Keratinocyte (primary cell): ENCODE measurements around the gene SELENOP. TPM values are rescaled to one million over a fixed set of nuclear protein-coding genes. Genes with fewer than 3 reads are reported as not detected.

ENCODE experiments used
- DNase-seq: peaks from one replicate; pipeline ENCODE4 v3.0.0-alpha.2; 2011; ENCODE audit warnings: low read depth, missing footprints, low spot score
- FAIRE-seq: peaks from 2 replicates; lab custom pipeline; 2011; peaks lifted over from hg19 to GRCh38; lab: Jason Lieb, UNC
- H2AFZ ChIP-seq: 2 replicates; pipeline ENCODE4 v1.6.0; 2012; ENCODE audit warnings: low read length, control low read depth, inconsistent platforms; ENCODE audit not compliant: control insufficient read depth
- H3K27ac ChIP-seq: 2 replicates; pipeline ENCODE4 v1.5.1; 2011; ENCODE audit warnings: low read length; ENCODE audit not compliant: control insufficient read depth, insufficient read depth
- H3K27me3 ChIP-seq: 3 replicates; pipeline ENCODE4 v1.6.0; 2011; ENCODE audit warnings: low read length; ENCODE audit not compliant: control insufficient read depth, insufficient read depth; ENCODE audit errors: extremely low read depth
- H3K36me3 ChIP-seq, 2 experiments: 2 replicates in 1 of 2; 3 replicates in 1 of 2; pipeline ENCODE4 v1.5.1; 2011; ENCODE audit warnings: low read length in 2 of 2, mild to moderate bottlenecking in 1 of 2; ENCODE audit not compliant: control insufficient read depth in 2 of 2, insufficient read depth in 2 of 2; ENCODE audit errors: extremely low read depth in 1 of 2
- H3K4me1 ChIP-seq: 3 replicates; pipeline ENCODE4 v1.5.1; 2011; ENCODE audit warnings: low read length; ENCODE audit not compliant: control insufficient read depth, insufficient read depth; ENCODE audit errors: extremely low read depth
- H3K4me2 ChIP-seq: 3 replicates; pipeline ENCODE4 v1.6.0; 2011; ENCODE audit warnings: low read depth, low read length; ENCODE audit not compliant: control insufficient read depth, insufficient read depth; ENCODE audit errors: extremely low read depth
- H3K4me3 ChIP-seq, 3 experiments: fragments of 200-600 bp in 1 of 3; sonication (generic) in 1 of 3; 2 replicates in 2 of 3; 3 replicates in 1 of 3; pipeline ENCODE4 v1.5.1; 2011 to 2016; ENCODE audit warnings: low read length in 3 of 3, mild to moderate bottlenecking in 3 of 3, control low read depth in 2 of 3, inconsistent platforms in 1 of 3, low read depth in 1 of 3, mixed read lengths in 1 of 3, mixed run types in 1 of 3, moderate library complexity in 1 of 3; ENCODE audit not compliant: control insufficient read depth in 2 of 3, insufficient read depth in 2 of 3; ENCODE audit errors: extremely low read depth in 1 of 3
- H3K79me2 ChIP-seq: 2 replicates; pipeline ENCODE4 v1.6.0; 2012; ENCODE audit warnings: low read length; ENCODE audit not compliant: control insufficient read depth, insufficient read depth
- H3K9ac ChIP-seq: 3 replicates; pipeline ENCODE4 v1.6.0; 2011; ENCODE audit warnings: low read length; ENCODE audit not compliant: control insufficient read depth, insufficient read depth; ENCODE audit errors: extremely low read depth
- H3K9me1 ChIP-seq: 3 replicates; pipeline ENCODE4 v1.6.0; 2011; ENCODE audit warnings: low read length; ENCODE audit not compliant: control insufficient read depth, insufficient read depth; ENCODE audit errors: extremely low read depth
- H3K9me3 ChIP-seq: 2 replicates; pipeline ENCODE4 v1.5.1; 2012; ENCODE audit warnings: low read depth, low read length; ENCODE audit not compliant: control insufficient read depth
- H4K20me1 ChIP-seq: 3 replicates; pipeline ENCODE4 v1.6.0; 2011; ENCODE audit warnings: low read length; ENCODE audit not compliant: control insufficient read depth, insufficient read depth; ENCODE audit errors: extremely low read depth
- CTCF ChIP-seq, 3 experiments: IDR thresholded peaks in 1 of 3; conservative IDR thresholded peaks in 1 of 3; optimal IDR thresholded peaks in 1 of 3; 2 replicates in 2 of 3; 3 replicates in 1 of 3; pipeline versions ENCODE3 to v1.5.1; 2011; ENCODE audit warnings: low read length in 3 of 3, mild to moderate bottlenecking in 3 of 3, moderate library complexity in 2 of 3, control low read depth in 1 of 3, inconsistent platforms in 1 of 3; ENCODE audit not compliant: insufficient read depth in 2 of 3; ENCODE audit errors: extremely low read depth in 1 of 3
- EZH2 ChIP-seq: IDR thresholded peaks from one replicate; pipeline ENCODE4 v1.6.1; 2012; ENCODE audit warnings: inconsistent platforms, mild to moderate bottlenecking, low read length, moderate library complexity
- dilution Hi-C: fragments of 300-500 bp; cut with MboI; formaldehyde crosslinking; loops from one replicate; pipeline ENCODE4 v1.7.0; 2020; ENCODE audit warnings: low sequenced_read_pairs; ENCODE audit not compliant: extremely low pct_ligation_motif_present
- polyA plus RNA-seq, 5 experiments: library from polyadenylated mRNA; depleted of rRNA in 3 of 5; stranded (reverse) in 3 of 5; stranded (forward) in 1 of 5; unstranded in 1 of 5; fragments of >200 nt; gene quantifications; 1 replicate in 1 of 5; 2 replicates in 3 of 5; 3 replicates in 1 of 5; pipeline versions ENCODE4 v1.2.1 to v1.2.3, GENCODE V29; 2011 to 2012; ENCODE audit warnings: missing spikeins in 2 of 5, low read depth in 1 of 5, low replicate concordance in 1 of 5

The SELENOP gene
- polyA plus RNA-seq, 1 donor (not counting 4 experiments of a cell fraction or from before 2014, with no cell fraction given) = 10.4 TPM

GRCh38 chr5:42824347-42824976 is 12.8 kb upstream of the SELENOP start:
- no peaks in the 10 kb centered on the region for H3K9me1 ChIP-seq
- dilution Hi-C loops = no loop called here
- no peak for FAIRE-seq
- TF ChIP-seq CTCF (optimal IDR thresholded peaks at IDR 0.05 in 1 of 3, IDR thresholded peaks at IDR 0.05 in 1 of 3, conservative IDR thresholded peaks at IDR 0.05 in 1 of 3; ENCODE audit: extremely low read depth in 1 of 3, insufficient read depth in 2 of 3, low read length in 3 of 3) = no peak
- TF ChIP-seq EZH2 = no peak
- no peak overlapping the region for H3K9ac ChIP-seq
- H3K27ac ChIP-seq = no peak overlapping the region
- H3K79me2 ChIP-seq = no peaks in the 10 kb centered on the region
- DNase-seq = no peak
- H3K4me1 ChIP-seq = no peaks in the 10 kb centered on the region
- H3K36me3 ChIP-seq = no peaks in the 10 kb centered on the region
- H2AFZ ChIP-seq = no peak overlapping the region
- no peak overlapping the region for H3K4me2 ChIP-seq
- H3K4me3 ChIP-seq = no peak overlapping the region
- no peaks in the 10 kb centered on the region for H4K20me1 ChIP-seq
- no peaks in the 10 kb centered on the region for H3K9me3 ChIP-seq
- peaks cover 2% of the 10 kb centered on the region for H3K27me3 ChIP-seq

GRCh38 chr5:42822548-42822947 is 10.9 kb upstream of the SELENOP start:
- dilution Hi-C loops = no loop called here
- DNase-seq (no peak), FAIRE-seq (no peak)

More at GRCh38 chr5:42822548-42822947, 10.9 kb upstream of the SELENOP start:
- no peak overlapping the region for H3K9ac ChIP-seq
- no peak overlapping the region for H3K27ac ChIP-seq
- no peak overlapping the region for H2AFZ ChIP-seq
- TF ChIP-seq EZH2 (no peak), CTCF (optimal IDR thresholded peaks at IDR 0.05 in 1 of 3, IDR thresholded peaks at IDR 0.05 in 1 of 3, conservative IDR thresholded peaks at IDR 0.05 in 1 of 3; ENCODE audit: extremely low read depth in 1 of 3, insufficient read depth in 2 of 3, low read length in 3 of 3) (no peak)
- H3K36me3 ChIP-seq = no peaks in the 10 kb centered on the region
- no peaks in the 10 kb centered on the region for H4K20me1 ChIP-seq
- no peaks in the 10 kb centered on the region for H3K4me1 ChIP-seq
- no peaks in the 10 kb centered on the region for H3K9me3 ChIP-seq
- H3K4me2 ChIP-seq = no peak overlapping the region
- no peak overlapping the region for H3K4me3 ChIP-seq
- H3K9me1 ChIP-seq = no peaks in the 10 kb centered on the region
- peaks cover 2% of the 10 kb centered on the region for H3K27me3 ChIP-seq
- H3K79me2 ChIP-seq = no peaks in the 10 kb centered on the region
